ENCODE measurements around the gene ICAM2.
"Not testable (repeated sequence)": the region's sequence is repeated elsewhere in the genome, so short reads cannot be mapped to it uniquely, and the experiment has no call there.

ICAM2 gene

GRCh38 chr17:64009571-64010402, 10.6 kb downstream of the ICAM2 start:
- no peak for ATAC-seq (ENCODE audit: low read depth)
- Mint-ChIP-seq H3K4me3 (no peak overlapping the region), H3K27ac (no peak overlapping the region), H3K27me3 (no peaks in the 10 kb centered on the region), H3K9me3 (peaks cover 3% of the 10 kb centered on the region), H3K36me3 (peaks cover 21% of the 10 kb centered on the region), H3K4me1 (peaks cover 31% of the 10 kb centered on the region)
- DNase-seq (ENCODE audit: low spot score in 2 of 2) = no peak

- Mint-ChIP-seq H3K4me3 (no peak overlapping the region), H3K9me3 (no peaks in the 10 kb centered on the region), H3K36me3 (peaks cover 25% of the 10 kb centered on the region), H3K4me1 (peaks cover 23% of the 10 kb centered on the region), H3K27ac (no peak overlapping the region), H3K27me3 (no peaks in the 10 kb centered on the region)
- no peak for DNase-seq (ENCODE audit: low spot score in 2 of 2)
- no peak for ATAC-seq (ENCODE audit: low read depth)
Observed at GRCh38 chr17:64008830-64009229, 11.6 kb downstream of the ICAM2 start.

GRCh38 chr17:64008346-64008745, 12.1 kb downstream of the ICAM2 start:
- Mint-ChIP-seq H3K9me3 (no peaks in the 10 kb centered on the region), H3K27ac (no peak overlapping the region), H3K4me1 (peaks cover 23% of the 10 kb centered on the region), H3K27me3 (no peaks in the 10 kb centered on the region), H3K4me3 (no peak overlapping the region), H3K36me3 (peaks cover 30% of the 10 kb centered on the region)
- DNase-seq (ENCODE audit: low spot score in 2 of 2) (no peak), ATAC-seq (ENCODE audit: low read depth) (no peak)

- Mint-ChIP-seq H3K4me3 (no peak overlapping the region), H3K9me3 (no peaks in the 10 kb centered on the region), H3K36me3 (peaks cover 35% of the 10 kb centered on the region), H3K27me3 (no peaks in the 10 kb centered on the region), H3K27ac (no peak overlapping the region), H3K4me1 (peaks cover 23% of the 10 kb centered on the region)
- no peak for DNase-seq (ENCODE audit: low spot score in 2 of 2)
- ATAC-seq (ENCODE audit: low read depth) = no peak
Observed at GRCh38 chr17:64007838-64008282, 12.6 kb downstream of the ICAM2 start.

GRCh38 chr17:64007089-64007837, 13.2 kb downstream of the ICAM2 start:
- ATAC-seq (ENCODE audit: low read depth); DNase-seq (ENCODE audit: low spot score in 2 of 2); H3K27me3 Mint-ChIP-seq; H3K9me3 Mint-ChIP-seq; H3K4me3 Mint-ChIP-seq; H3K27ac Mint-ChIP-seq: not testable (repeated sequence)
- H3K36me3 Mint-ChIP-seq = peaks cover 35% of the 10 kb centered on the region
- peaks cover 23% of the 10 kb centered on the region for H3K4me1 Mint-ChIP-seq

GRCh38 chr17:64006361-64007088, 13.9 kb downstream of the ICAM2 start:
- Mint-ChIP-seq H3K27me3 (no peaks in the 10 kb centered on the region), H3K9me3 (no peaks in the 10 kb centered on the region), H3K36me3 (peaks cover 30% of the 10 kb centered on the region), H3K4me3 (no peak overlapping the region), H3K27ac (no peak overlapping the region), H3K4me1 (peaks cover 20% of the 10 kb centered on the region)
- DNase-seq (ENCODE audit: low spot score in 2 of 2) (no peak), ATAC-seq (ENCODE audit: low read depth) (no peak)

- DNase-seq (ENCODE audit: low spot score in 2 of 2) (no peak), ATAC-seq (ENCODE audit: low read depth) (no peak)
- no peak overlapping the region for H3K27ac Mint-ChIP-seq
- peaks cover 30% of the 10 kb centered on the region for H3K36me3 Mint-ChIP-seq
- H3K4me3 Mint-ChIP-seq = no peak overlapping the region
- H3K4me1 Mint-ChIP-seq = peaks cover 16% of the 10 kb centered on the region
- no peaks in the 10 kb centered on the region for H3K9me3 Mint-ChIP-seq
- no peaks in the 10 kb centered on the region for H3K27me3 Mint-ChIP-seq
Observed at GRCh38 chr17:64005734-64006167, 14.7 kb downstream of the ICAM2 start.

- no peaks in the 10 kb centered on the region for H3K27me3 Mint-ChIP-seq
- no peaks in the 10 kb centered on the region for H3K9me3 Mint-ChIP-seq
- H3K36me3 Mint-ChIP-seq = peaks cover 29% of the 10 kb centered on the region
- peaks cover 14% of the 10 kb centered on the region for H3K4me1 Mint-ChIP-seq
- DNase-seq (ENCODE audit: low spot score in 2 of 2) = no peak
- ATAC-seq (ENCODE audit: low read depth) = no peak
- no peak overlapping the region for H3K27ac Mint-ChIP-seq
- H3K4me3 Mint-ChIP-seq = no peak overlapping the region
Observed at GRCh38 chr17:64004903-64005733, 15.3 kb downstream of the ICAM2 start.

- DNase-seq (ENCODE audit: low spot score in 2 of 2) (no peak), ATAC-seq (ENCODE audit: low read depth) (no peak)
- Mint-ChIP-seq H3K36me3 (peaks cover 25% of the 10 kb centered on the region), H3K27ac (no peak overlapping the region), H3K4me1 (peaks cover 15% of the 10 kb centered on the region), H3K27me3 (peaks cover 6% of the 10 kb centered on the region), H3K4me3 (no peak overlapping the region), H3K9me3 (no peaks in the 10 kb centered on the region)
Observed at GRCh38 chr17:64004218-64004770, 16.1 kb downstream of the ICAM2 start.

GRCh38 chr17:64003526-64004121, 16.8 kb downstream of the ICAM2 start:
- Mint-ChIP-seq H3K27me3 (peaks cover 10% of the 10 kb centered on the region), H3K4me3 (no peak overlapping the region), H3K9me3 (no peaks in the 10 kb centered on the region), H3K27ac (no peak overlapping the region), H3K4me1 (peaks cover 16% of the 10 kb centered on the region), H3K36me3 (peaks cover 25% of the 10 kb centered on the region)
- DNase-seq (ENCODE audit: low spot score in 2 of 2) = no peak
- no peak for ATAC-seq (ENCODE audit: low read depth)

GRCh38 chr17:64002658-64003525, 17.5 kb downstream of the ICAM2 start:
- no peak for ATAC-seq (ENCODE audit: low read depth)
- Mint-ChIP-seq H3K36me3 (peaks cover 23% of the 10 kb centered on the region), H3K4me1 (peaks cover 19% of the 10 kb centered on the region), H3K4me3 (no peak overlapping the region), H3K9me3 (no peaks in the 10 kb centered on the region), H3K27me3 (peaks cover 11% of the 10 kb centered on the region), H3K27ac (no peak overlapping the region)
- no peak for DNase-seq (ENCODE audit: low spot score in 2 of 2)
